HG03521 (cell line): Measurements from ENCODE around the gene NECAB2.
"Not testable (repeated sequence)": the region's sequence is repeated elsewhere in the genome, so short reads cannot be mapped to it uniquely, and the experiment has no call there.

Source experiments
- ATAC-seq: cut with Tn5 transposase; IDR thresholded peaks from one replicate; pipeline ENCODE4 v1.9.1; 2021; ENCODE audit warnings: mild to moderate bottlenecking, moderate library complexity; ENCODE audit not compliant: unreplicated experiment

NECAB2 gene

DNA sequence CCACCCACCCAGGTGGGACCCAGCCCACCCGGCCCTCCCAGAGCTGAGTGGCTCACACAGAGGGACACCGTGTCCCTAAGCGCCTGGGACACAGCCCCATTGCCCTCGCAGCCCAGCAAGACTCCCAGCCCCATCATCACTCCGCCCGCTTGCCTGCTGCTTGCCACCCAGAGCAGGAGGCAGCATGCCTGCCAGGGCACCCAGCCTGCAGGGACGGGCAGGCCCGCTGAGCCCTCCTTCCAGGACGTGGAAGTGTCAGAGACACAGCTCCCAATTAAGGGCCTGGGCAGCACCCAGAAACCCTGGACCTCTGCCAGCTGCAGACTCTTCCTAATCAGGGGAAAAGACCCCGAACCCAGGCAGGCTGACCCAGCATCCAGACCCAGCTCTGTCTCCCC lies 32.2 kb upstream of the NECAB2 start:
- ATAC-seq = no peak

DNA sequence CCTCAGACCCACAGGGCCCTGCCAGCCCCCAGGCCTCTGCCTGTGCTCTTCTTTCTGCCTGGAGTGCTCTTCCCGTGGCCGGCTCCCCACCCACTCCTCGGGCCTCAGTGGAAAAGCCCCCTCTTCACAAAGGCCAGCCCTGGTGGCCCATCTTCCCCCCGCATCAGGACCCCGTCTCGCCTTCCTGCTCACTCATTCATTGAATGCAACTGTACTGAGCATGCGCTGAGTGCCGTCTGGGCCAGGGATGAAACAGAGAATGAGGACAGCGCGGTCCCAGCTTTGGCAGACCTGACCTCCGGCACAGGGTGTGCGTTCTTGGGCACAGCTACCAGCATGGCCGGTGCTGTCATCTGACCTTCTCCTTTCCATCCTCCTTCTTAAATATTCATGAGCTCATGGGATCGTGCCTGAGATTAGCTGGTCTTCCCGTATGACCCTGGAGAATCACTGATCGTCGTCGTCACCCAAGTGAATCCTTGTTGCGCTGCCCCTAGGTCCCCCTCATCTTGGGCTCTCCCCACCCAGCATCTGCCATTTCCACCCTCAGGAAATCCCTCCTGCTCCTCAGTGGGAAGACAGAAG lies 31.4 kb upstream of the NECAB2 start:
- ATAC-seq = no peak

DNA sequence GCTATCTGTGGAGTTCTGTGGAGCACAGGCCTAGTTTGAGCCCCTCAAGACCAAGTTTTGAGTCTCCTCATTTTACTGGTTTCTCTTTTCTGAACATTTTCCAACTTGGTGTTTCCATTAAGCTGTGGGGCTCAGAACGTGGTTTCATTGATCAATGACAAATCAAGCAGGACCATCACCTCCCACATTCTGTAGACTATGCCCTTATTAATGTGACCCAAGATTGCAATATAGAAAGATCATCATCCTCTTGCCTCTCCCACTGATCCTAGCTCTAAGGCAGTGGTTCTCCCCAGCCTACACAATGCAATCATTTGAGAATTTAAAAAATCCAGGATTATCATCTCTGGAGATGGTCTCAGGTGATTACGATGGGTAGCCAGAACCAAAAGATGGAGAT lies 30.8 kb upstream of the NECAB2 start:
- ATAC-seq = no peak

DNA sequence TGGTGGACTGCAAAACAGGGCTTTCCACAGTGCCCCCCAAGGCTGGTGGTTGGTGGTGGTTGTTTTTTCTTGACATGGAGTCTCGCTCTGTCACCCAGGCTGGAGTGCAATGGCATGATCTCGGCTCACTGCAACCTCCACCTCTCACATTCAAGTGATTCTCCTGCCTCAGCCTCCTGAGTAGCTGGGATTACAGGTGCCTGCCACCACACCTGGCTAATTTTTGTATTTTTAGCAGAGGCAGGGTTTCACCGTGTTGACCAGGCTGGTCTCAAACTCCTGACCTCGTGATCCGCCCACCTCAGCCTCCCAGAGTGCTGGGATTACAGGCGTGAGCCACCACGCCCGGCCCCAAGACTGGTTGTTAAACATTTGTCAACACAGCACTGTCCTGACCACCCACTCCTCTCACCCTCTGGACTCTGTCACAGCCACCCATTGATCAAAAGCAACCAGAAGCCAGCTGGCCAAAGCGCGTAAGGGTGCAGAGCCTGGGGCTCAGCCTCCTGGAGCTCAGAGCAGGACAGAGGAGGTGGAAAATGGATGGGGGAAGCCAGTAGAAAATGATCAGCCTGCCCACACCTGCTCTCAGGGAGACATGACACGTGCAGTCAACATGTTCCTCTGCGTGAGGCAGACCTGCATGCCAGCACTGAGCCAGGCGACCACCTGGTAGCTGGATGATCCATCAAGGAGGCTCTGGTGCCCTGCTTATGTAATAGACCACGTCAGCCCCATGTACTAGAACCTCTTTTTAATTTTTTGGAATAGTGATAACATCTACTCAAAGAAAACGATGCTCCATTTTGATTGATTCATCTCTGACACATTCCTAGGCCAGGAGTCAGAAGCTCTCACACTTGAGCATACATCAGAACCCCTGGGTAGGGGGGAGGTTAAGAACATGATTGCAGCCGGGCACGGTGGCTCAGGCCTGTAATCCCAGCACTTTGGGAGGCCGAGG lies 29.8 kb upstream of the NECAB2 start:
- ATAC-seq = no peak

DNA sequence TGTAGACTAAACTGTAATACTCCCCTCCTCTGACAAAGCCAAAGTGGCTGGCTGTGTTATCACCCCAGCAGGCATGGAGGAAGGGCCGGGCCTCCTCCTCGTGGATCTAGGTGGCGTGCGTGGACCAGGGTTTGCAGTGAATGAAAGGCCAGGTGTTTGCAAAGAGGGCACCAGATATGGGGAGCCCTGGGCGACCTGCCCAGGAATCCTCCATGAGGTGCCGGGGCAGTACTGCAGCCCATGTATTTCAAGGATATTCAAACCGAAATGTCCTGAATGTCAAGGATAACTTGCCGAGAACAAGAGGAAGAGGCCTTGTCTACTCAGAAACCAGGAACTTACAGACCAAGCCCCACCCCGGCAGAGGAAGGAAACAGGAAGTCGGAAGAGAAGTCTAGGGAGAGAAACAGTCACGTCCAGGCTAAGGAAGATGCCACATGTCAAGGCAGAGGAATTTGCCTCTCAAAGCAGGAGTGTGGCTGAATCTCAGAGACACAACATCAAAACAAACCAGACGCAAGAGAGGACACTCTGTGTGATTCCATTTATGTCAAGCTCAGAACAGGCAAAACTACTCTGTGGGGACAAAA lies 28.7 kb upstream of the NECAB2 start:
- ATAC-seq = no peak

DNA sequence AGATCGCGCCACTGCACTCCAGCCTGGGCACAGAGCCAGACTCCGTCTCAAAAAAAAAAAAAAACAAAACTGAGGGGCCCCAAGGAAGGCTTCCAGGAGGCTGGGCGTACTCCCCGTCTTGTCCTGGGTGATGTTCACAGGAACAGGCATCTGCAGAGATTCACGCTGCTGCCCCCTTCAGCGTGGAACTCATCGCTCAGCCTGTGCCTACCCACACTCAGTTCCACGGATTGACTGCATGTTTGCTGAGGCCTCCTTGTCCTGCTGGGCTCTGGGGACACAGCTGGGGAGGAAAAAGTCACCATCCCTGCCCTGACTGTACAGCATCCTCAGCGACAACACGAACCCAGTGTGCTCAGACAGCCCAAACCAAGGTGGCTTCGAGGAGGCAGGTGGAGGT lies 27.9 kb upstream of the NECAB2 start:
- ATAC-seq = no peak

DNA sequence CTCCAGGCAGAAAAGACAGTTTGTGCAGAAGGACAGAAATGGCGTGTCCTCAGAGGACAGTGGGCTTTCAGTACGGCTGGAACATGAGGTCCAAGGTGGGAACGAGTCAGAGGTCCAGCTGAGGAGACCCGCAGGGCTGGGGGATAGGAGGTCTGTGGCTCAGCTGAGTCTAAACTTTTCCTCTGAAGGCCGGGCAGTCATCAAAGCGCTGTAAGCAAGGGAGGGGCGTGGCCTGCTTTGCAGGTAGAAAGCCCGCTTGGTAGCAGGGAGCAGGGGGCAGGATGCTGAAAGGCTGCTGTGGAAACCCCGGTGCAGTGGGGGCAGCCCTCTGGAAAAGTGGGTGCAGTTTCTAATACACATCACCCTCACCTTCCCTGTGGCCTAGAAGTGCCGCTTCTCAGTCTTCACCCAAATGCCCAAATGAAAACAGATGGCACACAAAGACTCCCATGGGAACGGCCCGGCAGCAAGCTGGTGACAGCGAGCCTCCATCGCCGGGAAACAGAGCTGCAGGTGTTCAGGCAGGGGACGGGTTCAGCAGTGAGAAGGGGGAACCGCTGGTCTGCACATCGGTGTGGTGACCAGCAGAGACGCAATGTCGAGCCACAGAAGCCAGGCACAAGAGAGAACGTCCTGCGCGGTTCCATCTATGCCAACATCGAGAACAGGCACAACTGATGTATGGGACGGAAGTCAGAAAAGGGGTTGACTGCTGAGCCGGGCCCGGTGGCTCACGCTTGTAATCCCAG lies 27.2 kb upstream of the NECAB2 start:
- no peak for ATAC-seq

DNA sequence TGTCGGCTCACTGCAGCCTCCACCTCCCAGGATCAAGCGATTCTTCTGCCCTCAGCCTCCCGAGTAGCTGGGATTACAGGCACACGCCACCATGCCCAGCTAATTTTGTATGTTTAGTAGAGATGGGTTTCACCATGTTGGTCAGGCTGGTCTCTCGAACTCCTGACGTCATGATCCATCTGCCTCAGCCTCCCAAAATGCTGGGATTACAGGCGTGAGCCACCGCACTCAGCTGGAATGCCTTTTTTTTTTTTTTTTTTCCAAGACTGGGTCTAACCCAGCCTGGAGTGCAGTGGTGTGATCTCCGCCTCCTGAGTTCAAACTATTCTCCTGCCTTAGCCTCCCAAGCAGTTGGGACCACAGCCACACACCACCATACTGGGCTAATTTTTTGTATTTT lies 26.5 kb upstream of the NECAB2 start:
- ATAC-seq = not testable (repeated sequence)

DNA sequence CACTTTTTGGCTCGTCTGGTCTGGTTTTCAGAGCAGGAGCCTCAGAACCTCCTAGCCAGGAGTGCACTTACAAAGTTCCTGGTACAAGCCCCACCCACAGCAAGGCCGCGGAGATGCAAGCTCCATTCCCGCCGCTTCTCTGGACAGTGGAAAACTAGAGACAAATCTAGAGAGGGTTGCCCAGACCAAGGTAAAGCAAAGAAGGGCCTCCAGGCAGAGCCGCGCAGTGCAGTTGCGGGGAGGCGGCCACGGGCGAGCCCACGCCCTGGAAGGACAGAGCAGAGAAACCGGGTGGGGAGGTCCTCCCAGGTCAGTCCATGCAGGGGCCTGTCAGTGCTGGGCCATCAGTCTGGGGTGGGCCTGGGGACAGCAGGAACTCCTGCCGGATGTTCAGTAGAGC lies 26.0 kb upstream of the NECAB2 start:
- no peak for ATAC-seq

DNA sequence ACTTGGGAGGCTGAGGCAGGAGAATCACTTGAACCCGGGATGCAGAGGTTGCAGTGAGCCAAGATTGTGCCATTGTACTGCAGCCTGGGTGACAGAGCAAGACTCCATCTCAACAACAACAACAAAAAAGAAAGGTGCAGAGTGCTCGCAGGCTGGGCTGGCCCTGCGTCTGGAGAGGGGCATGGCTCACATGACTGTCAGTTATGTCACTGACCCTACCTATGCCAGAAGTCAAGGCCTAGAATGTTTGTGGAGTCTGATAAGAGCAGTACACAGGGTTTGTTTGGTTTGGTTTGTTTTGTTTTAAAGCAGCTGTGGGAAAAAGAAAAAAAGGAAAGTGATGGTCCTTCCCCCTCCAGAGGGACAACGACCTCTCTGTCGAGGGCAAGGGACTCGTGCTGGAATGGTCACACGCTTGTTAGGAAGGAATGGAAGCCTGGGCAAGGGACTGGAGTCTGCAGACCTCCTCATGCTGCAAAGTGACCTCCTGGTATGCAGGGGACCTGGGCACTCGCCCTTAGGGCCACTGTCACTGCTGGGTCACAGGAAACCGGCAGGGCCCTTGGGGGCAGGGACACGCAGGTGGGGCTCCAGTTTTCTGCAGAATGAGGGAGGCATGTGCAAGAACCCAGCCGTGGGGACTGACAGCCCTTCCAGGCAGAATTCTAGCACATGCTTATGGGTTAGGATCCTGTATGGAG lies 25.1 kb upstream of the NECAB2 start:
- ATAC-seq = no peak

DNA sequence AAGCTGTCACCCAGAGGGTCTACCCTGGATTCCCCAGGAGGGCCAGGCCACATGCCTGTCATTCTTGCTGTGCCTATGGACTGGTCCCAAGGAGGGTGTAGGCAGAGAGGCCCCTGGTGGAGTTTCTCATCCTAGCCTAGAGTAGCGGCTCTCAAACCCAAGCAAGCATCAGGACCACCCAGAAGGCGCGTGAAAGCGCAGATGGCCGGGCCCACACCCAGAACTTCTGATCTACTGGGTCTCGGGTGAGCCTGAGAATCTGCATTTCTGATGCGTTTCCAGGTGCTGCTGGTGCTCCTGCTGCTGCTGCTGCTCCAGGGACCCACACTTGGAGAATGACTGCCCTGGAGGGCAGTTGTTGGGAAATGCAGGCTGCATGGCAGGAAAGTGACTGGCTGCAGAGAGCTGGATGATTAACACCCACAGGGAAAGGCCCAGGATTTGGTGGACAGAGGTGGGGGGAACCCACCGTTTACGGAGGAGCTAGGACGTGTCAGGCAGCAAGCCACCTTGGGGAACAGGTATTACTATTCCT lies 24.5 kb upstream of the NECAB2 start:
- ATAC-seq = no peak

DNA sequence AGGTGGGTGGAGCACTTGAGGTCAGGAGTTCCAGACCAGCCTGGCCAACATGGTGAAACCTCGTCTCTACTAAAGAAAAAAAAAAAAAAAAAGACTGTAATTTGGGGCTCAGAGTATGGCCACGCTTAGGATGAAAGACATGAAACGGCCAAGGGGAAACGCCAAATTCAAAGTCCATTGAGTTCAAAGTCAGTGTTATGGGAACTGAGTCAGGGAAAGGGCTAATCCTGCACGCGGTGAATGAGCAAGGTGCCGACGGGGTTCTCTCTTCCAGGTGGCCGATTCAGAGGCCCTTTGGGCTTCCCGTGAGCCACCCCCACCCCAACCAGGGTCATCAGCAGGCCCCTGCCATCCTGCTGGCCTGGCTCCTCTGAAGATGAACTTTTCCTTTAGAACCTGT lies 22.5 kb upstream of the NECAB2 start:
- no peak for ATAC-seq

DNA sequence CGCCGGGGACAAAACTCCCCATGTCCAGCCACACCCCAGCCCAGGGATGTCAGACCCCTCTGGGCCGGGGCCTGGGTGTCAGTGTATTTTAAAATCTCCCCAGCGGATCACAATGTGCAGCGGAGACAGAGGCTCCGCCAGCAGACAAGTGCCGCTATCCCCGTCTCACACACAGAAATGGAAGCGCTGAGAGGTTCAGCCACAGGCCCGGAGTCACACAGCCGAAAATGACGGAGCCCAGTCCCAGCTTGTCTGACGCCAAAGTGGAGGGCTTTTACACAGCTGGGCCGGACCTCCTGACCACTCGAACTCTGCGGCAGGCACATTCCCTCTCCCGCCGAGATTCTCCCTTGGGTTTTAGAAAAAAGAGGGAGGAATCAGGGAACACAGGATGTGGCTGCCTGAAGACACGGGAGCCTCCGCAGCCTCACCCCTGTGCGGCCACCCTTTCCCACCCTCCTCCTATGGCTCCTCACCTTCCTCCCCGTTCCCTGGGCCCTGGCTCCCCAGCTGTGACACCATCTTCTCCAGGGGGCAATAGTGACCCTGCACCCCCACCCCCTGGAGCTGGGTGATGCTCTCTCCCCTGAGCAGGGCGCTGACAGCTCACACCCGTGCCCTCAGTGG lies 21.8 kb upstream of the NECAB2 start:
- ATAC-seq = no peak

DNA sequence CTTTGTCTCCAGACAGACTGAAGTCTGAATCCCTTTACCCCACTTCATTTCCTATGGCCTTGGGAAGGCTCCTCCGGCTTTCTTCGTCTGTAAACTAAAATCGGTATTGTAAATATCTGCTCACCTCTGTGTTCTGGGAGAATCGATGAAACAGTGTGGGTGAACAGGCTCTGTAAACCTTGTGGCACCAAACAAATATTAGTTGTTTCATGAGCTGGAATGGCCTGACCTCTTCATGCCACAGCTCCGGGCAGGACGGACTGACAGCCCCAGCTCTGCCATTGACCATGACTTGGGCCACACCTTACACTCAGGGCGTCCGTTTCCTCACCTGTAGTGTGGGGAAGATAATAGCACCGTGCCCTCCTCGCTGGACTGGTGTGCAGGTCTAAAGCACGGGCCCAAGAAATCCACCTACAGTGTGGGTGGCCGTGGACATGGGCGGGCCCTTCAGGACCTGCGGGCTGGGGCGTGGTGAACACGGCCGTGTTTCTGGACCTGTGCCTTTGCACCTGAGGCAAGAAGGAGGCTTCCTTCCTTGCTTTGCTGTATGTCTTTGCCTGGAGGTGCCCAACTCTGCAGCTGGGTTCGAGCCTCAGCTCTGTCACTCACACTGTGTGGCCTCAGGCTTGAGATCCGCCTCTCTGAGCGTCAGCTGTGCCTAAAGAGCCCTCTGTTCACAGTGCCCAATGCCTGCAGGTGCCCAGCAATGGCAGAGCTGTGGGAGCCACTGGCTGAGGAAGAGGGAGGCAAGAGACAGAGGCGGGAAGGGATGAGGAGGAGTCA lies 21.1 kb upstream of the NECAB2 start:
- ATAC-seq = no peak

DNA sequence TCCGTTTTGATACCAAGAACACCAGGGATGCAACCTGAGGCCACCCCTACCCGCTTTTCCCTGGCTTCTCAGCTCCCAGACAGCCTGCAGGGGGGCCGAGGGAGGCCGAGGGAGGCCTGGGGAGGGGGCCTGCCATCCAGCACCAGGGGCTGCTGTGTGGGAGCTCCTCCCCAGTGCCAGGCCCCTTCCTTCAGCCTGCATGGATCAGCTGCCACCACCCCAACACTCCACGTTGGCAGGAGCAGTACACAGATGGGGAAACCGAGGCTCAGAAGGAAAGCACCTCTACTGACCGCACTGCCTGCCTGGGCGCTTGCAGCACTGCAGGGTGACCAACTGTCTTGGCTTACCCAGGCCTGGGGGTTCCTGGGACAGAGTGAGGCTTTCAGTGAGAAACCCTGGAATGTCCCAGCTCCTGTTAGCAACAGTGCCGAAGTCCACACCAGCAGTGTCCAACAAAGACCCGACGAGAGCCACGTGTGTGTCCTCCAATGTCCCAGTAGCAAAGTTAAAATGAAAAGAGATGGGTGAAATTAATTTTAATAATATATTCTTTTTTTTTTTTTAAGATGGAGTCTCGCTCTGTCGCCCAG lies 20.3 kb upstream of the NECAB2 start:
- no peak for ATAC-seq

DNA sequence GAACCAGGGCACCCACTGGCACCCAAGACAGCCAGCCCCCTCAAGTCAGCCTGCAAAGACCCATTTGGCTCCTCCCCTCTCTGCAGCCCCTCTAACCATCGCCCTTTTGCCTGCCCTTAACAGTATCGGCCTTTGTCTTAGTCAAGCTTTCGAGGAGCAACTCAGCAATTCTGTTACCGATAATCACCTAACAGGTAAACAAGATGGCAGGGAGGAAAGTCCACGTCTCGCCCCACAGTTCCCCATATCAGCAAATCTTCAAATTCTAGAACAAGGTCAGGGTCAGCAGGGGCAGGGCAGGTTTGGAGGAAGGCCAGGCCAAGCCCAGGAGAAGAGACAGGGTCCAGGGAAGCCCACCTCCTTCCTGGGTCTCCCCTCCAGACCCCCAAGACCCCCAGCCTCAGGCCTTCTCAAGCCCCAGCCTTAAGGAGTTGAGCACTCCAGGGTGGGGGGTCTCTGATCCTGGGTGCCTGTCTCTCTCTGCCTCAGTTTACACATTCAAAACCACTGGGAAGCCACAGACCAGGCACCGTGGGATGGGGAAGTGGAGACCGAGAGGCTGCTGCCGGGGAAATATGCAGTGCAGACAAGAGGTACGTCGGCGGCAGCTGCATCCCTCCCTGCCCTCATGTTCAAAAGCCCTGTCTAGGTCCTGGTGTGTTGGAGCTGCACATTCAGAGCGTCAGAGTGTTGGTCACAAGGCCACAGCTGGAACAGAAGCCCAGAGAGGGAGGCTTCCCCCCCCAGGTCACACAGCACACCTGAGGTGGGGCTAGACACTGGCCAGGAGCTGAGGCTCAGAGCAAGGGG lies 18.9 kb upstream of the NECAB2 start:
- ATAC-seq = no peak

DNA sequence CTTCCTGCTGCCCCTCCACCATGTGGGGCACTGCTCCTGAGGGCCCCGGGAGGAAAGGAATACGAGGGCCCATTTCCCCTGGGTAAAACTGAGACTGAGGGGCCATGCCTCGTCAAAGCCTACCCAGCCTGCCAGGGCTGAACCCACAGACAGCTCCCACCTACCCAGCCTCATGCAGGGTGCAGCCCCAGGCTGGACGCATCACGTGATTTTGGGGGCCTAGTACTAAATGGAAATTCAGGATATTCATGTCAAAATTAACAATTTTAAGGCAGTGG lies 18.4 kb upstream of the NECAB2 start:
- no peak for ATAC-seq

DNA sequence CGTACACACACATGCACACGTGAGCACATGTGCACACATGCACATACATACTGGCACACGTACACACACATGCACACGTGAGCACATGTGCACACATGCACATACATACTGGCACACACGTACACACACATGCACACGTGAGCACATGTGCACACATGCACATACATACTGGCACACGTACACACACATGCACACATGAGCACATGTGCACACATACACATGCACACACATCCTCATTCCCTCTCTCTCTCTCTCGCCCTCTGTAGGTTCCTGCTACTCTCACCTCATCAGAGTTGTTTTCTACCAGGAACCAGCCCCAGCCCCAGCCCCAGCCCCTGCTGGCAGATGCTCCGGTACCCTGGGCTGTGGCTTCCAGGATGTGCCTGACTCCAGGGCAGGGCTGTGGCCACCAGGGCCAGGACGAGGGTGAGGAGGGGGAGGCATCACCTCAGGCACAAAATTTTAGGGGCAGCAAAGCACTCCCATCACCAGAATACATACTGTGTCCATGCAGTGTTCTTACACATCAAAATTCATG lies 17.1 kb upstream of the NECAB2 start:
- ATAC-seq = not testable (repeated sequence)
